Stimulated activated CD8-positive, alpha-beta memory T cell treated with anti-CD3 and anti-CD28 coated beads, Interleukin-7, amount 100 ng/mL, for 4 hours (primary cell): ENCODE results near the gene ENTREP3.

Source experiments
- DNase-seq, 2 donors: peaks; one replicate each; pipeline ENCODE4 v3.0.0-alpha.2; 2020; ENCODE audit warnings: low read depth in 2 of 2

Gene ENTREP3

DNA sequence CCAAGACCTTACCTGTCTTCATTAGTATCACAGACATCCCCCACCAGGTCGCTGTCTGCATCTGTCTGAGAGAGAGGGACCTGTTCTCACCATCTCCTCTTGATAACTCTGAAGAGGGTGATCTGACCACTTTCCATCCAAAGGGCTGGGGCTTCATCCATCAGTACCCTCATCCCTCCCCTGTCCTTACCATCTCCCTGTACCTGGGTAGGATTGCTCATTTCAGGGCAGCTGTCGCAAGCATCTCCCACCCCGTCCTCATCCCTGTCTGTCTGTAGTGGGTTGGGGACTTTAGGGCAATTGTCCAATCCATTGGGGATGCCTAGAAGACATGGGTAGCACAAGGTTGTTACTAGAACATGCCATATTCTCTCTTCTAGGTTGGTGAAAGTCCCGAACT lies 55.5 kb downstream of the ENTREP3 start:
- no peak for DNase-seq

DNA sequence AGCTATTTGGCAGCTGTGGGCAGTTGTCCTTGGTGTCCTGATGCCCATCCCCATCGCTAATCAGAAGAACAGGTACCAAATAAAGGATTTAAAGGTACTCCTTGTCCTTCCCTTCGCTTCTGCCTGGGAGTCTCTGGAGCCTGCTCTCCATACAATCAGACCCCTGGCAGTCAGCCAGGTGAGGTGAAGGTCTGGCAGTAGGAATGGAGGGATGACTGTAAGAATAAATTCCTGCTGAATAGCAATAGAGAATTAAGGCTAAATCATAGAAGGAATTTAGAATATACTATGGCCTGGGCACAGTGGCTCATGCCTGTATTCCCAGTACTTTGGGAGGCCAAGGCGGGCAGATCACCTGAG lies 56.8 kb downstream of the ENTREP3 start:
- no peak for DNase-seq

DNA sequence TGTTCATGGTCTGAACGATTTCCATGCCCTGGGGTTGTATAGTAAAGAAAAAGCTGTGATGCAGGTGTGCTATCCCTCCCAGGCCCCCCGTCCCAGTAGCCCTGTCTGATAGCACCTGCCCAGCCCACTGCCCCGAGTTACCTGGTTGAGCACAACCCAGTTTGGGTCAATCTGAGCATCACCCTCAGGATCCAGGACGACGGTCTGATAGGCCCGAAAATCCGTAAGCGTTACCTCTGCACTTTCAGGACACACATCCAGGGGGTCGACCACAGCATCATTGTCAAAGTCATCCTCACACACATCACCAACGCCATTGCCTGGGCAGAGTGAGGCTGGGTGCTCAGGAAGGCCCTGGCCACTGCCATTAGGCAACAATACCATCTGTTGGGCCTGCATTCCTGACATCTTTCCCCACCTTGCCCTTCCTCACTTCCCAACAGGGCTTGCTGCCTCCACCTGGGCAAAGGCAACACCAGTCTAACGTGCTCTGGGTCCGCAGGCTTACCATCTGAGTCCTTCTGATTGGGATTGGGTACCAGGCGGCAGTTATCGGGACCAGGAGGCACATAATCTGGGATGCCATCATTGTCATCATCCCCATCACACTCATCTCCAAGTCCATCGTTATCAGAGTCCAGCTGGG lies 57.3 kb downstream of the ENTREP3 start:
- no peak for DNase-seq
